ENCODE measurements around the gene DPYSL4.

The DPYSL4 gene

DNA sequence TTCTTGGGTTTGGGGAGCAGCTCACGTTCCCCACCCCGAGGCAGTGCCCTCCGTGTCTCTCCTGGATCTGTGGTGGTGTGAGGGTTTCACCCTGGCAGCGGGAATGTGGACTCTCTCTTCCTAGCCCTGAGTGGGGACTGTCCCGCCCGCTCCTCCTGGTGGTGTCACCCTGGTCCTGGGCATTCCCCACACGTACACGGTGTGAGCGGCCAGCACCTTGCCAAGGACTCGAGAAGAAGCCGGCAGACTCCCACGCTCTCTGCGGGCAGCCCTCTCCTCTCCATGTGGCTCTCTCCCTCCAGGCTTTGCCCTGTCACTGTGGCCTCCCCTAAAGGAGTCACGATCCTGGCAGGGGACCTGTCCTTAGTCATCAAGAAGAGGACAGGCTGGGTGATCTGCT lies 24.0 kb downstream of the DPYSL4 start:
- TF ChIP-seq CTCF (IDR thresholded peaks at IDR 0.05), result no peak

DNA sequence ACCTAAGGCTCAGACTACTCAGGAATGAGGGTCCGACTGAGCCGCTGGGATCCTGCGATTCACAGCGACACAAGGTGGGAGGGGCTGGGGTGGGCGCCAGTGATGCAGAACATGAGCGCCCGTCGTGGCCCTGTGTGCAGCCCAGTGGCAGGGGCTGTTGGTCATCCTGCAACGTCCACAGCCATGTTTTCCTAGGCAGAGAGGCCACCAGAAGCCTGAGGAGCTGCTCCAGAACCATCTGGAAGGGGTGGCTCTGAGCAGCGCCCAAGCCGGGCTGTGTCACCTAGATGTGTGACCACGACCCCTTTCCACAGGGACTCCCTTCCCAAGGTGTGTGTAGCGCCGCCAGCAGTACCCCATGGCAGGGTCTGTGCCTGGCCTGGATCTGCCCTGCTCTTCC lies 24.5 kb downstream of the DPYSL4 start:
- TF ChIP-seq CTCF (IDR thresholded peaks at IDR 0.05), result no peak

DNA sequence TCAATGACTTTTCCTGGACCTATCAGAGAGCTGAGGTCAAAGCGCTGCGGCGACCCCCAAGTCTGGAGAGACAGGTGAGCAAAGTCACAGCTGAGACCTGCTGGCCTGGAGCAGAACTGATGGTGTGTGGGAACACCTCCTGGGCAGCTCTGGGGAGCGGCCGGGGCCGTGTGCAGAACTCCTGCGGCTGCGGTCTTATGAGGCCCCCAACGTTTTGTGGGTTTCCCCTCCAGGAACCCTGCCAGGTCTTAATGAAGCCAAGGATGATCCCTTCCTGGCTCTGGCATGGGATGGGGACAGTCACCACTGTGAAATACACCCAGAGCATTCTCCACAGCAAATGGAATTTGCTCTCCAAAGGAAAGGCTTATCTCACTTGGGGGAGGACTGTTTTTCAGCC lies 26.1 kb downstream of the DPYSL4 start:
- TF ChIP-seq CTCF (IDR thresholded peaks at IDR 0.05), result no peak

GRCh38 chr10:132213917-132214316 lies 27.2 kb downstream of the DPYSL4 start:
- TF ChIP-seq CTCF (IDR thresholded peaks at IDR 0.05), result no peak

DNA sequence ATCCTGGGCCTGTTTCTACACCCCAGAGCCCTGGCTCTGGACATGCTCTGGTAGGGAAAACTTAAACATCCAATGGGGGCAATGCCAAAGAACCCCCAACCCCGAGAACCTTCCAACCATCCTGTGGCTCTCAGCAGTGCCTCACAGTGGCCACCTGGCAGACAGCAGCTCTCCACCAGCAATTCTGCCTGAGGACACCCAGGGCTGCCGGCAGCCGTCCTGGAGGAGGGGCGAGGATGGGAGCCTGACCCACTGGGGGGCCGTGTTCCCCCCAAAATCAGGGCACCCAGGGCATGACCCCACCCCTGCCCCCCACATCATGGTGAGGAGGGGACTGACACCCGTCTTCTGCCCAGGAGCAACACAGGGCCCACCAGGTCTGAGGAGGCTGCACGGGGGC lies 32.7 kb downstream of the DPYSL4 start:
- peak; percentile 25; the same call in 1 of the 2 replicates for TF ChIP-seq CTCF (IDR thresholded peaks at IDR 0.05)

- no peak for TF ChIP-seq CTCF (IDR thresholded peaks at IDR 0.05)
These were observed 33.3 kb downstream of the DPYSL4 start for GRCh38 chr10:132220061-132220460.

- TF ChIP-seq CTCF (IDR thresholded peaks at IDR 0.05), result no peak
These were observed 36.0 kb downstream of the DPYSL4 start for GRCh38 chr10:132222726-132223125.

DNA sequence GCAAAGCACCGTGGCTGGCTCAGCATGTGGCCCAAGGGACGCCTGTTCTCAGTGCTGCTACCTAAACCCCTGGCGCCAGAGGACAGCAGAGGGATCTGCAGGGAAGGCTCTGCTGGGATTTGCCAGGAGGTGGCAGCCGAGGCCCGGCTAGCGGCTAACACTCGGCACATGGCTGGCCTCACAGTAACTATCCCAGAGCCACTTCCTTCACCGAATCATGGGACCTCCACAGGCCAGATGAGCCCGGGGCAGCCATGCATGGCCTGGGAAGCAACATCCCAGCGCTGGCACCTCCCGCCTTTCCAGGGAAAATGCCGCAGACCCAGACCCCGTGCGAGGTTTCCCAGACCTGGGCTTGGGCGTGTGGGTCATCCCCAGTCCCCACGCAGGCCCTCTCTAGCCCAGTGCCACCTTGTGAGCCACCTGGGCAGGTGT lies 36.4 kb downstream of the DPYSL4 start:
- peak; percentile 89 for TF ChIP-seq CTCF (IDR thresholded peaks at IDR 0.05)

Measured in LNCAP (cell line).